Measurements from ENCODE around the gene FBXO9.
"Not testable (repeated sequence)": the region's sequence is repeated elsewhere in the genome, so short reads cannot be mapped to it uniquely, and the experiment has no call there.

Gene FBXO9

GRCh38 chr6:53048431-53049195, 16.6 kb upstream of the FBXO9 start:
- DNase-seq, result no peak

GRCh38 chr6:53049415-53049814, 15.8 kb upstream of the FBXO9 start:
- DNase-seq, result no peak

- not testable (repeated sequence) for DNase-seq
Measured at GRCh38 chr6:53052152-53052551, 13.1 kb upstream of the FBXO9 start.

- DNase-seq, result no peak
Measured at GRCh38 chr6:53054532-53054931, 10.7 kb upstream of the FBXO9 start.

- DNase-seq, result no peak
Measured at GRCh38 chr6:53055873-53056272, 9.3 kb upstream of the FBXO9 start.

GRCh38 chr6:53056273-53056672, 8.9 kb upstream of the FBXO9 start:
- DNase-seq, result peak; percentile 9

- DNase-seq, result no peak
Measured at GRCh38 chr6:53058388-53059195, 6.6 kb upstream of the FBXO9 start.

GRCh38 chr6:53059648-53060589, 5.3 kb upstream of the FBXO9 start:
- no peak for DNase-seq

- DNase-seq, result no peak
Measured at GRCh38 chr6:53062169-53062539, 3.0 kb upstream of the FBXO9 start.

- not testable (repeated sequence) for DNase-seq
Measured at GRCh38 chr6:53064255-53064654, 949 bp upstream of the FBXO9 start.

GRCh38 chr6:53064726-53065265, 408 bp upstream of the FBXO9 start:
- peak; percentile 90 for DNase-seq

- DNase-seq, result peak; percentile 37
Measured at GRCh38 chr6:53066077-53066417, 843 bp downstream of the FBXO9 start.

- DNase-seq, result no peak
Measured at GRCh38 chr6:53066874-53067706, 1.9 kb downstream of the FBXO9 start.

GRCh38 chr6:53067849-53068361, 2.7 kb downstream of the FBXO9 start:
- no peak for DNase-seq

GRCh38 chr6:53069427-53069826, 4.2 kb downstream of the FBXO9 start:
- DNase-seq, result no peak

- no peak for DNase-seq
Measured at GRCh38 chr6:53070806-53071205, 5.6 kb downstream of the FBXO9 start.

GRCh38 chr6:53074347-53074746, 9.1 kb downstream of the FBXO9 start:
- no peak for DNase-seq

GRCh38 chr6:53080813-53081212, 15.6 kb downstream of the FBXO9 start:
- DNase-seq, result no peak

- DNase-seq, result no peak
Measured at GRCh38 chr6:53086302-53086701, 21.1 kb downstream of the FBXO9 start.

- DNase-seq, result no peak
Measured at GRCh38 chr6:53089948-53090347, 24.7 kb downstream of the FBXO9 start.

- DNase-seq, result no peak
Measured at GRCh38 chr6:53090576-53090975, 25.4 kb downstream of the FBXO9 start.

GRCh38 chr6:53095270-53095669, 30.1 kb downstream of the FBXO9 start:
- DNase-seq, result no peak
